GM15510 (cell line): ENCODE data around the gene PAOX.

ENCODE experiments used
- POLR2A ChIP-seq: IDR thresholded peaks from 3 replicates; pipeline ENCODE4 v1.6.1; 2011; ENCODE audit warnings: borderline replicate concordance; ENCODE audit not compliant: insufficient read length; ENCODE audit errors: extremely low read depth

Gene PAOX

DNA sequence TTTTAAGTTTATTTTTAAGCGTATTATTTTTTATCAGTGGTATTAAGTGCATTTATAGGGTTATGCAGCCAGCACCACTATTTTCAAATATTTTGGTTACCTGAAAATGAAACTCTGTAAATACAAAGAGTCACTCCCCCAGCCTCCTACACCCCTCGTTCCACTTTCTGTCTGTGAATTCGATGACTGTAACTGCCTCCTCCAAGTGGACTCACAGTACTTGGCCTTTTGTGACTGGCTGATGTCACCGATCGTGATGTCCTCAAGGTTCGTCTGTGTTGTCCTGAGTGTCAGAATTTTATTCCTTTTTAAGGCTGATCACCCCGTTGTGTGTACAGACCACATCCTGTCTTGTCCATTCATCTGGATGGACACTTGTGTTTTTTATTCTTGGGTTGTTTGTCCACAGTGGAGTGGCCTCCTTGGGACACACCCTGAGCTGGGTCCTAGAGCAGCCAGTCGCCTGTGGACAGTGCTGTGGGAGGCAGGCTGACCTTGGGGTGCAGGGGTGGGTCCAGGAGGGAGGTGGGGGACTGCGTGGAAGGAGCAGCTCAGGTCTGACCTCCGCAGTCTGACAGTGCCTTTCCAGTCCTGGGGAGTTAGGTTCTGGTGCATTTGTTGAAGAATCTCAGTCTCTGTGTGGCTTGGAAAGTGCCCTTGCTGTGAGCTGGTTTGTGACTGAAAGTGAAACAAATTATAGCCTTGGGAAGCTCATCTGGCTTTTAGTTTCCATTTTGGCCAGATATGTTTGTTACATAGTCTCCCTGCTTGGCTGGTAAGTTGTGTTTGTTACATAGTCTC lies 21.8 kb downstream of the PAOX start:
- no peak for TF ChIP-seq POLR2A

DNA sequence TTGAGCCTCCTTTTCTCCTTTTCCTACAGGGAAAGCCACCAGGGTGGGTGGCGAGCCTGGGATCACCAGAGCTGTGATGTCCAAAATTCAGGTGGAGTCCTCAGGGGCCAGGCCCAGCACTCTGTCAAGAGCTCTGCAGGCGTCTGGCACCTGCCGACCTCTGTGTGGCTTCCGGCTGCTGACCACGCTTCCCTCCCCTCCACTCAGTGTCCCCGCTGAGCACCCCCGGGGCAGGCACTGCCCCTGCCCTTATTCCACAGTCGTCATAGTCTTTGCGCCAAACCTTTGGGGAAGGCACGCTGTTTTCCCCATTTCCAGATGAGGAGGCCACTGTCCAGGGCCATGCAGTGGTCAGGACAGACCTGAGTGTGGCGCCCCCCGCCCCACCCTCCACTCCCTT lies 22.4 kb downstream of the PAOX start:
- no peak for TF ChIP-seq POLR2A

DNA sequence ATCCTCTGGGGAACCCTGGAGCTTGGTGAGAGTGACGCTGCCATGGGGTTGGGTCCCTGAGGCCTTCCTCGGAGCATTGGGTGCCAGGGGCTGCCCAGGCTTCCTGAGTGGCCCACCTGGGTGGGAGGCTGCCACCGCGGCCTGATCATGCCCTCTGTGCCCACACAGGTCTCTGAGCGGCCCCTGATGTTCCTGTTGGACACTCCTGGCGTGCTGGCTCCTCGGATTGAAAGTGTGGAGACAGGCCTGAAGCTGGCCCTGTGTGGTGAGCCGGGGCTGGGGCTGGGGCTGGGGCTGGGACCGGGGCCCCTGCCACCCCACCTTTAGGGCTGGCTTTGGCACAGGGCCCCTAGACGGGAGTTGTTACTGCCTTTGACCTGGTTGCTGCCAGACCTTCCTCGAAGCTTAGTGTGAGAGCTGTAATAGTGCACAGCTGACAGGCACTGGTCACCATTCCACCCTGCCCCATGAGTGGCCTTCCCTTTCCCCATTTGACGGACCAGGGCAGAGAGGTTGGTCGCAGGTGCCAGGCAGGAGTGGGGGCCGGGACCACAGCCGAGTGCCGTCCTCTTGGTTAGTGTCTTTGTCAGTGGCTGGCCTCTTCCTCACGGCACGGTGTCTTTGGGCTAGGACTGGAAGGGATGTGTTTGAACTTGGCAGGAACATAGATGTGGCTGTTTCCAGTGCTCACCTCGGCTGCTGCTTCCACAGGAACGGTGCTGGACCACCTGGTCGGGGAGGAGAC lies 23.1 kb downstream of the PAOX start:
- TF ChIP-seq POLR2A = no peak

DNA sequence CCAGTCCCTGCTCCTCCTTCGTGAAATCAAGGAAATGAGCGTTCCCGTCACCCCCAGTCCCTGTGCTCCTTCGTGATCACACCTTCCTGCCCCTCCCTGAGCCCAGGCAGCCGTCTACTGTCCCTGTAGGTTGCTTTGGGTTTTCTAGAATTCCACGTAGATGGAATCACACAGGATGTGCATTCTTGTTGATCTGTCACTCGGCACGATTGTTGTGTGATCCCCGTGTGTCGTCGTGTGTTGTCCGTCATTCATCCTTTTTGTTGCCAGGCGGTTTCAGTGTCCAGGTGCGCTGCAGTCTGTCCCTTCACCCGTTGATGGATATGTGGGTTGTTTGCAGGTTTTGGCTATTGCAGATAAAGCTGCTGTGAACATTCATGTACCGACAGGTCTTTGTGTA lies 24.3 kb downstream of the PAOX start:
- TF ChIP-seq POLR2A = no peak

DNA sequence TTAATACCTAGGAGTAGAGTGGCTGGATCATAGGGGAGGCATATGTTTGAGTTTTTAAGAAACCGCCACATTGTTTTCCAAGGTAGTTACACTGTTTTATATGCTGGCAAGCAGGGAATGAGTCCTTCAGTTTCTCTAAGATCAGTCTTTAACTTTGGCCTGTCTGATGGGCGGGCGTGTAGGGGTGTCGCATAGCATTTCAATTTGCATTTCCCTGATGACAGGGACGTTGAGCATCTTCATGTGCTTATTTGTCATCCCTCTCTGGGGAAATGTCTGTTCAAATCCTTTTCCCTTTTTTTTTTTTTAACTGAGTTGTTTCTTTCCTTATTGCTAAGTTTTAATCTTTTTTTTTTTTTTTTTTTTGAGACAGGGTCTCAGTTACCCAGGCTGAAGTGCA lies 24.7 kb downstream of the PAOX start:
- no peak for TF ChIP-seq POLR2A

DNA sequence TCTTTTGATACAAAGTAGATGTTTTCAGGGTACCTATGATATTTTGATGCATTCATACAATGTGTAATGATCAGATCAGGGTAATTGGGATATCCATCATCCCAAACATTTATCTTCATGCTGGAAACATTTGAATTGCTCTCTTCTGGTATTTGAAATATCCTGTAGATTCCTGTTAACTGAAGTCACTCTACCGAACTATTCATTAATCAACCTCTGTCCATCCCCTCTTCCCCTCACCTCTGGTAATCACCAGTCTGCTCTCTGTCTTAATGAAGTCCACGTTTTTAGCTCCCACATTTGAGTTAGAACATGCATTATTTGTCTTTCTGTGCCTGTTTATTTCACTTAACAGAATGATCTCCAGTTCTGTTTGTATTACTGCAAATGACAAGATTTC lies 26.2 kb downstream of the PAOX start:
- no peak for TF ChIP-seq POLR2A

DNA sequence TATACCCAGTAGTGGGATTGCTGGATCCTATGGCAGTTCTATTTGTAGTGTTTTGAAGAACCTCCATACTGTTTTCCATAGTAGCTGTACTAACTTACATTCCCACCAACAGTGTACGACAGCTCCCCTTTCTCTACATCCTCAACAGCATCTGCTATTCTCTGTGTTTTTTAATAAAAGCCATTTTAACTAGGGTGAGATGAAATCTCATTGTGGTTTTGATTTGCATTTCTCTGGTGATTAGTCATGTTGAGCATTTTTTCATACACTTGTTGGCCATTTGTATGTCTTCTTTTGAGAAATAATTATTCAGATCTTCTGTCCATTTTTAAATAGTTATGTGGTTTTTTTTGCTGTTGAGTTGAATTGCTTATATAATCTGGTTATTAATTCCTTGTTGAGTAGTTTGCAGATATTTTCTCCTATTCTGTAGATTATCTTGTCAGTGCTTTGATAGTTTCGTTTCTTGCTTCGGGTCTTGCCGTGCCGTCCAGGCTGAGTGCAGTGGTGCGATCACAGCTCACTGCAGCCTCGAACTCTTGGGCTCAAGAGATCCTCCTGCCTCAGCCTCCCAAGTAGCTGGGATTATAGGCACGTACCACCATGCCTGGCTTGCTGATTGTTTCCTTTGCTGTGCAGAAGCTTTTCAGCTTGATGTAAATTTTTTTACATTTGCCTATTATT lies 26.9 kb downstream of the PAOX start:
- no peak for TF ChIP-seq POLR2A

DNA sequence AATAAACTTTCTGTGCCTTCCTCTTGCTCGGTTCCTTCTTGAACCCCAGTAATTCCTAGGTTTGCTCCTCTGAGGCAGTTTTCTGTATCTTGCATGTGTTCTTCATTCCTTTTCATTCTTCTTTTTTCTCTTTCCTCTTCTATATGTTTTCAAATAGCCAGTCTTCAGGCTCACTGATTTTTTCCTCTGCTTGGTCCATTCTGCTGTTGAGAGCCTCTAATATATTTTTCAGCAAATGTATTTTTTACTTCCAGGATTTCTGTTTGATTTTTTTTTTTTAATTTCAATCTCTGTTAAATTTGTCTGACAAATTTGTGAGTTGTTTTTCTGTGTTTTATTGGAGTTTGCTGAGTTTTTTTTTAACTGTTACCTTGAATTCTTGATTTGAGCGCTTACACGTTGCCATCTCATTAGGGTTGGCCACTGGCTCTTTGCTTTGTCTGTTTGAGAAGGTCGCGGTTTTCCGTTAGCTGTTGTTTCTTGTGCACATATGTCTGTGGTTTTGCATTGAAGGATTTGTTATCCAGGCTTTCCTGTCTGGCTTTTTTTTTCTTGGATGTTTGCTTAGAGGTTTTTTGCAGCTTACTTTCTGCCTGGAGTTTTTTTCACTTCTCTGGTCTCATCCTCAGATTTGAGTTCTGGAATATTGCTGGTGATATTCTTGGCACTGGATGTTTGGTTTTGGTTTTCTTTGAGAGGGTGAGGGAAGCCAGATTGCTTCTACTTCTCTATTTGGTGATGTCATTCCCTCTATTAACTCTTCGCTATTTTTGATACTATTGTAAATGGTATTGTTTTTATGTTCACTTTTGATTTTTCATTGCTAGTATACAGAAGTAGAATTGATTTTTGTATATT lies 32.7 kb downstream of the PAOX start:
- TF ChIP-seq POLR2A = no peak

DNA sequence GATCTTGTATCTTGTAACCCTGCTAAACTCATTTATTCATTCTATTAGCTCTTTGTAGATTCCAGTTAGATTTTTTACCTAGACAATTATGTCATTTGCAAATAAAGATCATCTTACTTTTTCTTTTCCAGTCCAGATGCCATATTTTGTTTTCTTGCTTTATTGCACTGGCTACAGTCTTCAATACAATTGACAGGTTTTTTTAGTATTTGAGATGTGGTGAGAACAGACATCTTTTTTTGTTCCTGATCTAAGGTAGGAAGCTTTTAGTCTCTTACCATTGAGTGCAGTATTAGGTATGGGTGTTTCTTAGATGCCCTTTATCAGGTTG lies 33.3 kb downstream of the PAOX start:
- TF ChIP-seq POLR2A = no peak

DNA sequence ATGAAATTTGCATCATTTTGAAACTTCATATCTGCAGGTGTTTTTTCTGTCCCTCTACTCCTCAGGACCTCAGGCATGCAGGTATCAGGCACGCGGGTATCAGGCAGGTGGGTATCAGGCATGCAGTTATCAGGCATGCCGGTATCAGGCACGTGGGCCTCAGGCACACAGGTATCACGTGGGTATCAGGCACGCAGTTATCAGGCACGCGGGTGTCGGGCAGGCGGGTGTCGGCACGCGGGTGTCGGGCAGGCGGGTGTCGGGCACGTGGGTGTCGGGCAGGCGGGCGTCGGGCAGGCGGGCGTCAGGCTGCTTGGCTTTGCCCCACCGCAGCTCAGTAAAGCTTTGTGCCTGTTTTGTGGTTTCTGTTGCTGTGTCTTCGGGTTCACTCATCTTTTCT lies 36.7 kb downstream of the PAOX start:
- TF ChIP-seq POLR2A = no peak

DNA sequence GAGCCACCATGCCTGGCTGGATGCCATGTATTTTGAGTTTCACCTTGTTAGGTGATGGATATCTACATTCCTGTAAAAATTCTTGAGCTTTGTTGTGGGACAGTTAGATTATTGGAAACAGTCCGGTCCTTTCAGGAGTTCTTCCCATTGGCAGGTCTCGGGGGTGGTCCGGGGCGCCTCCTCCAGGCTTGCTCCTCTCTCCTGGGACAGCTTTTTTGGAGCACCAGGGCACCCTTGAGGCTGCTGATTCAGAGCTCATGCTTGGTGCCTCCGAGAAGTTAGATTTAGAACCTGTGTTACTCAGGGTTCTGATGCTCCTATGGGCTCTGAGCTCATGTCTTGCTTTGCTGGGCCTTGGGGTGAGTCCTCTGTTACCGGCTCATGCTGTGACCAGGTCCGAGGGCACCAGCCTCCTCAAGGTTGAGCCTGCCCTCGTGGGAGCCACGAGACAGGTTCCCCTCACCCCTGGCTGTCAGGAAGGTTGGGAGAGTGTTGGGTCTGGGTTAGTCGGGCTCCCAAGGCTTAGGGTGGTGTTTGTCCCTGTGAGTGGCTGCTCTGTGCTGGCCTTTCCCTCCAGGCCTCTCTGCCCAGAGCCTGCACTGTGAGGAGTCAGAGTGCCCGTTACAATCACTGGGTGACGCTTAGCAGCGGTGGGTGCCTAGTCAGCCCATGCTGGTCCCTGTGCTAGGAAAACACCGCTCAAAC lies 39.4 kb downstream of the PAOX start:
- no peak for TF ChIP-seq POLR2A

DNA sequence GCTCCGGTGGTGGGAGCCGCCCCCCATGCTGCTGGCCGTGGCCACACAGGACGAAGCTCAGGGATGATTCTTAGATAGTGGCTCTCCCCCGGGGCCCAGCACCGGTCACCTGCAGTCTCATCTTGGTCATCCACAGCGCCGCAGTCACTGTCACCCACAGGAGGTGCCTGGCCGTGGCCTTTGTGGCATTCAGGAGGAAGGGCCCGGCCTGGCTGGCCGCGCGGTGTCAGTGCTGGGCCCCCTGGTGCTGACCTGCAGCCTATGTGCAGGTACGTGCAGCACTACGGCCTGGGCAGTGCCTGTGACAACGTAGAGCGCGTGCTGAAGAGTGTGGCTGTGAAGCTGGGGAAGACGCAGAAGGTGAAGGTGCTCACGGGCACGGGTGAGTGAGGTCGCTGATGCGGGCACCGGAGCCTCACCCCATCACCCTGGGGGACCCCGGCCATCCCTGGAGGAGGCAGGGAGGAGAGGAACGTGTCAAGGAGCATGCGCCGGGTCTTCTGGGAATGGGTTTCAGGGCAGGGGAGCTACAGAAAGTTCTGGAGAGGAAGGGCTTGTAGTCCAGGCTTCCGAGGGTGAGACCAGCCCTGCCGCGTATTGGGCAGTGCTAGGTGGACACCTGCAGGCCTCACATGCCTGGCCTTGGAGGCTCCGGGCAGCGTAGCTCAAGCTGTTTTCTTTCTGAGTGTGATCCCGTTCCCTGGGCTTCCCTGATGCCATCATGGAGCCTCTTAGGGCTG lies 40.3 kb downstream of the PAOX start:
- TF ChIP-seq POLR2A = no peak

DNA sequence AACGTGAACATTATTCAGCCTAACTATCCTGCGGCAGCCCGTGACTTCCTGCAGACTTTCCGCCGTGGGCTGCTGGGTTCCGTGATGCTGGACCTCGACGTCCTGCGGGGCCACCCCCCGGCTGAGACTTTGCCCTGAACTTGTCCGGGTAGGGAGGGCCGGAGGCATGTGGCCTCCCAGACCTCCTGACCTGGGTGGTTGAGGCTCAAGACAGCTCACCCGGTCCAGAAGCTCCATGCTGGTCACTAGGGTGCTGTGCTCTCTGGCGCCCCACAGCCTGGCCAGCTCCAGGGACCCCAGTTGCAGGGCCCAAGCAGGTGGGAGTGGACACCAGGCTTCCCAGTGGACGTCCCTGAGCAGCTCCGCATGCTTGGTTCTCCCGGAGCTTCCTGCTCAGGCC lies 41.0 kb downstream of the PAOX start:
- no peak for TF ChIP-seq POLR2A
